CD14-positive monocyte (primary cell): ENCODE results near the gene BTD. TPM values are rescaled to one million over a fixed set of nuclear protein-coding genes. Genes with fewer than 3 reads are reported as not detected.
A peak's percentile ranks its signal among the peaks of the same experiment; 100 is the strongest.

Experiments used
- DNase-seq, 3 donors: peaks; one replicate each; pipeline ENCODE4 v3.0.0-alpha.2; 2011 to 2022
- H2AFZ ChIP-seq: 2 replicates; pipeline ENCODE4 v1.6.0; 2012; ENCODE audit warnings: mild to moderate bottlenecking, low read depth, low read length, inconsistent platforms; ENCODE audit not compliant: insufficient read depth, poor library complexity, severe bottlenecking
- H3K27ac ChIP-seq, 2 donors: 1 replicate in 1 of 2; 2 replicates in 1 of 2; pipeline ENCODE4 v1.5.1; 2012 to 2013; ENCODE audit warnings: low read length in 2 of 2, control low read depth in 1 of 2, inconsistent platforms in 1 of 2, low read depth in 1 of 2, mild to moderate bottlenecking in 1 of 2
- H3K27me3 ChIP-seq, 2 donors: one replicate each; pipeline versions ENCODE4 v1.6.0 to v1.6.1; 2011 to 2013; ENCODE audit warnings: low read length in 2 of 2; ENCODE audit not compliant: control insufficient read depth in 2 of 2, insufficient read depth in 2 of 2
- H3K36me3 ChIP-seq, 2 donors: replicated peaks in 1 of 2; 1 replicate in 1 of 2; 2 replicates in 1 of 2; pipeline versions ENCODE4 v1.5.1 to v1.6.1; 2012 to 2013; ENCODE audit warnings: low read length in 2 of 2, control low read depth in 1 of 2, inconsistent platforms in 1 of 2, mild to moderate bottlenecking in 1 of 2; ENCODE audit not compliant: insufficient read depth in 2 of 2, control insufficient read depth in 1 of 2
- H3K4me1 ChIP-seq, 2 donors: 1 replicate in 1 of 2; 2 replicates in 1 of 2; pipeline versions ENCODE4 v1.5.1 to v1.6.1; 2012 to 2013; ENCODE audit warnings: low read length in 2 of 2, control low read depth in 1 of 2, inconsistent platforms in 1 of 2, mild to moderate bottlenecking in 1 of 2, moderate library complexity in 1 of 2; ENCODE audit not compliant: insufficient read depth in 2 of 2, control insufficient read depth in 1 of 2
- H3K4me2 ChIP-seq: replicated peaks from 2 replicates; pipeline ENCODE3; 2012; ENCODE audit warnings: low read length, moderate library complexity, mild to moderate bottlenecking; ENCODE audit not compliant: poor library complexity, severe bottlenecking; ENCODE audit errors: extremely low read depth
- H3K4me3 ChIP-seq, 3 experiments: fragments of 200-600 bp in 1 of 3; sonication (generic) in 1 of 3; replicated peaks in 1 of 3; 1 replicate in 2 of 3; 2 replicates in 1 of 3; pipeline ENCODE4 v1.5.1; 2011 to 2013; ENCODE audit warnings: low read length in 3 of 3, mild to moderate bottlenecking in 3 of 3, control low read depth in 2 of 3, low read depth in 2 of 3, inconsistent platforms in 1 of 3, moderate library complexity in 1 of 3
- H3K79me2 ChIP-seq: 2 replicates; pipeline ENCODE4 v1.6.0; 2012; ENCODE audit warnings: mild to moderate bottlenecking, control low read depth, inconsistent platforms, low read length, moderate library complexity; ENCODE audit not compliant: insufficient read depth
- H3K9ac ChIP-seq: 2 replicates; pipeline ENCODE4 v1.6.0; 2017; ENCODE audit warnings: low read length, mild to moderate bottlenecking; ENCODE audit not compliant: insufficient read depth, poor library complexity, severe bottlenecking
- H3K9me3 ChIP-seq, 2 donors: replicated peaks in 1 of 2; 1 replicate in 1 of 2; 2 replicates in 1 of 2; pipeline versions ENCODE4 v1.5.1 to v1.6.1; 2012 to 2013; ENCODE audit warnings: low read length in 2 of 2, control low read depth in 1 of 2; ENCODE audit not compliant: control insufficient read depth in 1 of 2, insufficient read depth in 1 of 2
- H4K20me1 ChIP-seq: 2 replicates; pipeline ENCODE4 v1.6.0; 2012; ENCODE audit warnings: mild to moderate bottlenecking, low read length, control low read depth, moderate library complexity; ENCODE audit not compliant: insufficient read depth
- H3K27ac Mint-ChIP-seq, 7 donors: one replicate each; pipeline ENCODE4 v1.8.0; 2020; ENCODE audit warnings: mild to moderate bottlenecking in 7 of 7, mixed read lengths in 7 of 7, moderate library complexity in 6 of 7, inconsistent platforms in 2 of 7
- H3K27me3 Mint-ChIP-seq, 3 donors: one replicate each; pipeline ENCODE4 v1.8.0; 2021 to 2022; ENCODE audit warnings: low read depth in 3 of 3, mild to moderate bottlenecking in 3 of 3, mixed read lengths in 3 of 3, moderate library complexity in 3 of 3, inconsistent platforms in 1 of 3
- H3K36me3 Mint-ChIP-seq, 2 donors: one replicate each; pipeline ENCODE4 v1.8.0; 2020; ENCODE audit warnings: mixed read lengths in 2 of 2, inconsistent platforms in 1 of 2, mild to moderate bottlenecking in 1 of 2
- H3K4me1 Mint-ChIP-seq: one replicate; pipeline ENCODE4 v1.8.0; 2020; ENCODE audit warnings: mild to moderate bottlenecking, mixed read lengths
- H3K4me3 Mint-ChIP-seq, 2 donors: one replicate each; pipeline ENCODE4 v1.8.0; 2020; ENCODE audit warnings: mild to moderate bottlenecking in 2 of 2, mixed read lengths in 2 of 2, moderate library complexity in 1 of 2
- H3K9me3 Mint-ChIP-seq, 7 donors: one replicate each; pipeline ENCODE4 v1.8.0; 2020 to 2022; ENCODE audit warnings: mixed read lengths in 7 of 7, mild to moderate bottlenecking in 6 of 7, moderate library complexity in 6 of 7, inconsistent platforms in 2 of 7
- CTCF ChIP-seq: fragments of 200-600 bp; IDR thresholded peaks from one replicate; pipeline ENCODE4 v1.8.0; 2022; ENCODE audit warnings: antibody characterized with exemption, mild to moderate bottlenecking
- WGBS: methylation state at CpG from one replicate; pipeline ENCODE4 v1.1.5; 2013; ENCODE audit warnings: missing lambda C conversion rate; ENCODE audit not compliant: insufficient coverage; 5-methylcytosine and 5-hydroxymethylcytosine counted together
- intact Hi-C, 2 donors: fragments of 100-400 bp; cut with micrococcal nuclease; formaldehyde crosslinking; loops; one replicate each; pipeline versions ENCODE4 v1.15.0 to v1.15.1; 2023
- polyA plus RNA-seq, 3 donors: library from polyadenylated mRNA; depleted of rRNA in 1 of 3; unstranded in 2 of 3; stranded (reverse) in 1 of 3; fragments of 300-500 nt in 2 of 3; fragments of >200 nt in 1 of 3; fragmentation: Illumina TruSeq in 2 of 3; gene quantifications; 1 replicate in 2 of 3; 2 replicates in 1 of 3; pipeline ENCODE4 v1.2.3, GENCODE V29; 2012 to 2021

Gene BTD
- polyA plus RNA-seq, 3 donors: 13.2 to 24.0 (median 19.3) TPM

- no peak for TF ChIP-seq CTCF
- H3K36me3 Mint-ChIP-seq: peaks cover 53 to 66% of the 10 kb centered on the region in 2 donors
- no peaks in the 10 kb centered on the region for H4K20me1 ChIP-seq
- peaks cover 45 to 65% of the 10 kb centered on the region in 2 donors for H3K36me3 ChIP-seq
- H3K27me3 ChIP-seq: no peaks in the 10 kb centered on the region
- no peak overlapping the region for H3K4me2 ChIP-seq
- no peak overlapping the region for H2AFZ ChIP-seq
- peaks cover 8% of the 10 kb centered on the region for H3K4me1 Mint-ChIP-seq
- no peak overlapping the region for H3K9ac ChIP-seq
- H3K27ac ChIP-seq: no peak overlapping the region
- H3K4me1 ChIP-seq: peaks cover 5 to 15% of the 10 kb centered on the region in 2 donors
- no peaks in the 10 kb centered on the region for H3K79me2 ChIP-seq
- intact Hi-C loops: no loop called here
- no peak overlapping the region for H3K27ac Mint-ChIP-seq
- H3K9me3 Mint-ChIP-seq: no peaks in the 10 kb centered on the region
- no peak overlapping the region for H3K4me3 ChIP-seq
- H3K4me3 Mint-ChIP-seq: no peak overlapping the region
- no CpG with 5 or more reads among the region's 4 CpGs for WGBS
- peaks cover 0 to 4% (median 0%) of the 10 kb centered on the region in 3 donors for H3K27me3 Mint-ChIP-seq
- no peaks in the 10 kb centered on the region for H3K9me3 ChIP-seq
- DNase-seq: no peak
These were observed 29.4 kb upstream of the BTD start for GRCh38 chr3:15572138-15572537.

- Histone ChIP-seq H3K27ac (no peak overlapping the region), H2AFZ (no peak overlapping the region), H3K27me3 (no peaks in the 10 kb centered on the region), H3K36me3 (peaks cover 34 to 50% of the 10 kb centered on the region in 2 donors), H3K4me1 (peaks cover 19 to 32% of the 10 kb centered on the region in 2 donors), H3K4me3 (no peak overlapping the region), H3K79me2 (no peaks in the 10 kb centered on the region), H3K4me2 (no peak overlapping the region), H3K9me3 (no peaks in the 10 kb centered on the region), H3K9ac (no peak overlapping the region), H4K20me1 (no peaks in the 10 kb centered on the region)
- peaks cover 49 to 57% of the 10 kb centered on the region in 2 donors for H3K36me3 Mint-ChIP-seq
- no peak for TF ChIP-seq CTCF
- H3K4me3 Mint-ChIP-seq: no peak overlapping the region
- peak overlapping the region in 1 of 7 donors; percentile 62 for H3K27ac Mint-ChIP-seq
- no peak for DNase-seq
- H3K27me3 Mint-ChIP-seq: peaks cover 0 to 2% (median 0%) of the 10 kb centered on the region in 3 donors
- H3K9me3 Mint-ChIP-seq: no peaks in the 10 kb centered on the region
- H3K4me1 Mint-ChIP-seq: peaks cover 24% of the 10 kb centered on the region
- intact Hi-C loops: no loop called here
- 93% methylated on average over 2 of the region's 5 CpGs for WGBS
These were observed 26.1 kb upstream of the BTD start for GRCh38 chr3:15575446-15575845.
